PC-9 (cell line): ENCODE data around the gene PRC1. TPM values are rescaled to one million over a fixed set of nuclear protein-coding genes. Genes with fewer than 3 reads are reported as not detected.
A peak's percentile ranks its signal among the peaks of the same experiment; 100 is the strongest.

Source experiments
- BruUV-seq: library from RNA; stranded (reverse); fragments of 400-500 nt; replicated peaks from 2 replicates; lab custom pipeline; 2021; lab: Mats Ljungman, UMichigan
- CTCF ChIA-PET: fragments of 300-600 bp; sonication (Branson Sonifier 250); formaldehyde crosslinking; loops from one replicate; lab custom pipeline; 2022; ENCODE audit warnings: antibody characterized with exemption; lab: Charles Lee
- POLR2A ChIA-PET: fragments of 300-600 bp; sonication (Branson Sonifier 250); formaldehyde crosslinking; loops from one replicate; lab custom pipeline; 2022; ENCODE audit warnings: antibody characterized with exemption; ENCODE audit not compliant: unreplicated experiment; lab: Charles Lee
- DNase-seq, 2 experiments: peaks; one replicate each; pipeline versions ENCODE4 v3.0.0 to v3.0.0-alpha.2; 2015 to 2022; ENCODE audit warnings: mixed read lengths in 1 of 2
- H2AFZ ChIP-seq: fragments of 200-600 bp; sonication (generic); 2 replicates; pipeline ENCODE4 v1.8.1; 2017; ENCODE audit warnings: antibody characterized with exemption
- H3F3A ChIP-seq: fragments of 200-600 bp; sonication (generic); 2 replicates; pipeline ENCODE4 v1.8.1; 2017; ENCODE audit warnings: antibody characterized with exemption, mild to moderate bottlenecking, low read depth; ENCODE audit not compliant: insufficient read depth
- H3K27ac ChIP-seq: fragments of 200-600 bp; sonication (generic); 2 replicates; pipeline ENCODE4 v1.6.1; 2016; ENCODE audit warnings: mixed run types
- H3K27me3 ChIP-seq: fragments of 200-600 bp; sonication (generic); 2 replicates; pipeline ENCODE4 v1.6.1; 2016; ENCODE audit warnings: low read depth, mixed run types; ENCODE audit not compliant: insufficient read depth
- H3K36me3 ChIP-seq: fragments of 200-600 bp; sonication (generic); 2 replicates; pipeline ENCODE4 v1.6.1; 2016; ENCODE audit warnings: low read depth, mixed run types
- H3K4me1 ChIP-seq: fragments of 200-600 bp; sonication (generic); replicated peaks from 2 replicates; pipeline ENCODE4 v1.6.1; 2016; ENCODE audit warnings: mixed run types; ENCODE audit not compliant: insufficient read depth
- H3K4me2 ChIP-seq: fragments of 200-600 bp; sonication (generic); 2 replicates; pipeline ENCODE4 v1.6.1; 2017; ENCODE audit warnings: mixed run types
- H3K4me3 ChIP-seq: fragments of 200-600 bp; sonication (generic); 2 replicates; pipeline ENCODE4 v1.6.1; 2016; ENCODE audit warnings: mixed run types
- H3K79me2 ChIP-seq: fragments of 200-600 bp; sonication (generic); 2 replicates; pipeline ENCODE4 v1.6.1; 2017; ENCODE audit warnings: low read depth, mixed run types
- H3K9me2 ChIP-seq: fragments of 200-600 bp; sonication (generic); 2 replicates; pipeline ENCODE4 v1.8.1; 2017; ENCODE audit warnings: mild to moderate bottlenecking; ENCODE audit not compliant: insufficient read depth
- H3K9me3 ChIP-seq: fragments of 200-600 bp; sonication (generic); 2 replicates; pipeline ENCODE4 v1.8.1; 2016; ENCODE audit warnings: low read depth; ENCODE audit not compliant: insufficient read depth
- H4K20me1 ChIP-seq: fragments of 200-600 bp; sonication (generic); 2 replicates; pipeline ENCODE4 v1.8.1; 2017; ENCODE audit not compliant: insufficient read depth
- CTCF ChIP-seq: fragments of 200-600 bp; sonication (generic); conservative IDR thresholded peaks from 2 replicates; pipeline ENCODE4 v1.6.1; 2017; ENCODE audit warnings: mixed run types, antibody characterized with exemption, mild to moderate bottlenecking, moderate library complexity
- EZH2 ChIP-seq: fragments of 200-600 bp; sonication (generic); IDR thresholded peaks from 2 replicates; pipeline ENCODE4 v1.8.0; 2017; ENCODE audit warnings: antibody characterized with exemption, low read depth
- intact Hi-C: fragments of 100-400 bp; cut with micrococcal nuclease; formaldehyde crosslinking; loops from one replicate; pipeline ENCODE4 v1.10.0; 2022; ENCODE audit not compliant: unreplicated experiment
- total RNA-seq: library from RNA; stranded (reverse); gene quantifications from 2 replicates; pipeline ENCODE4 v1.2.3, GENCODE V29; 2021

The PRC1 gene
- total RNA-seq, 1 experiment from 2014 or later: 145 TPM

- Histone ChIP-seq H3K4me3 (no peak overlapping the region), H3K9me2 (no peaks in the 10 kb centered on the region), H2AFZ (no peak overlapping the region), H3K36me3 (peaks cover 22% of the 10 kb centered on the region), H3F3A (peaks cover 42% of the 10 kb centered on the region; the same call in 1 of the 2 replicates), H3K79me2 (no peaks in the 10 kb centered on the region), H3K9me3 (no peaks in the 10 kb centered on the region), H3K27me3 (no peaks in the 10 kb centered on the region), H3K4me2 (no peak overlapping the region), H4K20me1 (0 out of 2 replicates have a peak, but pooled peaks cover 3% of the 10 kb centered on the region), H3K4me1 (no peaks in the 10 kb centered on the region), H3K27ac (no peak overlapping the region; the same call in 1 of the 2 replicates)
- intact Hi-C loops: no loop called here
- TF ChIP-seq CTCF (no peak), EZH2 (no peak)
- ChIA-PET POLR2A (interaction anchor here (0.6 kb wide), 1 partner anchor 25 kb away, joined by 15 read pairs; no protein-coding TSS in a partner anchor), CTCF (interaction anchor here (0.8 kb wide), 1 partner anchor 12 kb away, joined by 10 read pairs; no protein-coding TSS in a partner anchor)
- no TSS peak for BruUV-seq
- DNase-seq: no peak
These were observed 25.9 kb downstream of the PRC1 start for GRCh38 chr15:90968434-90968833.

- intact Hi-C loops: no loop called here
- H3K36me3 ChIP-seq: peaks cover 22% of the 10 kb centered on the region
- TF ChIP-seq EZH2 (no peak), CTCF (no peak)
- ChIA-PET POLR2A (no interaction called here), CTCF (no interaction called here)
- H3K4me2 ChIP-seq: no peak overlapping the region
- no peak overlapping the region for H3K27ac ChIP-seq
- H3K4me3 ChIP-seq: no peak overlapping the region
- no peaks in the 10 kb centered on the region for H3K27me3 ChIP-seq
- no peaks in the 10 kb centered on the region for H3K9me3 ChIP-seq
- no TSS peak for BruUV-seq
- peaks cover 52% of the 10 kb centered on the region; the same call in 1 of the 2 replicates for H3F3A ChIP-seq
- no peaks in the 10 kb centered on the region for H3K9me2 ChIP-seq
- no peaks in the 10 kb centered on the region for H3K4me1 ChIP-seq
- DNase-seq: no peak
- no peak overlapping the region for H2AFZ ChIP-seq
- peaks cover 6% of the 10 kb centered on the region; the same call in 1 of the 2 replicates for H4K20me1 ChIP-seq
- 0 out of 2 replicates have a peak, but pooled peaks cover 3% of the 10 kb centered on the region for H3K79me2 ChIP-seq
These were observed 27.1 kb downstream of the PRC1 start for GRCh38 chr15:90967206-90967605.

GRCh38 chr15:90966262-90966661 is 28.1 kb downstream of the PRC1 start:
- no peak for TF ChIP-seq CTCF
- no peak for TF ChIP-seq EZH2
- H3K4me3 ChIP-seq: no peak overlapping the region
- H3K4me2 ChIP-seq: no peak overlapping the region
- peaks cover 7% of the 10 kb centered on the region; the same call in 1 of the 2 replicates for H4K20me1 ChIP-seq
- H3K9me2 ChIP-seq: no peaks in the 10 kb centered on the region
- BruUV-seq: TSS peak; percentile 12
- H2AFZ ChIP-seq: no peak overlapping the region
- ChIA-PET POLR2A (no interaction called here), CTCF (no interaction called here)
- peaks cover 22% of the 10 kb centered on the region for H3K36me3 ChIP-seq
- peaks cover 58% of the 10 kb centered on the region; the same call in 1 of the 2 replicates for H3F3A ChIP-seq
- no peaks in the 10 kb centered on the region for H3K9me3 ChIP-seq
- no peak for DNase-seq
- intact Hi-C loops: no loop called here
- H3K4me1 ChIP-seq: no peaks in the 10 kb centered on the region
- no peaks in the 10 kb centered on the region for H3K27me3 ChIP-seq
- no peak overlapping the region for H3K27ac ChIP-seq
- H3K79me2 ChIP-seq: 0 out of 2 replicates have a peak, but pooled peaks cover 3% of the 10 kb centered on the region
